Liver (tissue), 9 donors: ENCODE results near the gene B3GALNT2. TPM values are rescaled to one million over a fixed set of nuclear protein-coding genes. Genes with fewer than 3 reads are reported as not detected.
A peak's percentile ranks its signal among the peaks of the same experiment; 100 is the strongest.

Experiments used
- DNase-seq: peaks from one replicate; pipeline ENCODE4 v3.0.0-alpha.2; 2017; ENCODE audit warnings: low spot score
- H3K27ac ChIP-seq, 2 donors: one replicate each; pipeline ENCODE4 v1.7.0; 2013; ENCODE audit warnings: inconsistent platforms in 2 of 2, low read length in 2 of 2, control low read depth in 1 of 2, low read depth in 1 of 2, mild to moderate bottlenecking in 1 of 2
- H3K27me3 ChIP-seq, 4 donors: one replicate each; pipeline versions ENCODE4 v1.6.1 to v1.7.0; 2013; ENCODE audit warnings: low read length in 3 of 4, inconsistent platforms in 1 of 4, mild to moderate bottlenecking in 1 of 4, moderate library complexity in 1 of 4; ENCODE audit not compliant: control insufficient read depth in 4 of 4, insufficient read depth in 4 of 4
- H3K36me3 ChIP-seq, 4 donors: one replicate each; pipeline versions ENCODE4 v1.6.1 to v1.7.0; 2013; ENCODE audit warnings: low read length in 3 of 4, mild to moderate bottlenecking in 3 of 4, low read depth in 1 of 4, moderate library complexity in 1 of 4; ENCODE audit not compliant: control insufficient read depth in 4 of 4, insufficient read depth in 3 of 4
- H3K4me1 ChIP-seq, 4 donors: one replicate each; pipeline versions ENCODE4 v1.6.1 to v1.7.0; 2013; ENCODE audit warnings: low read length in 3 of 4, mild to moderate bottlenecking in 3 of 4, moderate library complexity in 1 of 4; ENCODE audit not compliant: control insufficient read depth in 4 of 4, insufficient read depth in 4 of 4
- H3K4me3 ChIP-seq, 3 donors: one replicate each; pipeline versions ENCODE4 v1.6.1 to v1.7.0; 2013; ENCODE audit warnings: low read length in 3 of 3, control low read depth in 1 of 3, low read depth in 1 of 3, mild to moderate bottlenecking in 1 of 3
- H3K9ac ChIP-seq, 2 donors: one replicate each; pipeline ENCODE4 v1.7.0; 2013; ENCODE audit warnings: low read length in 2 of 2, mild to moderate bottlenecking in 2 of 2, moderate library complexity in 2 of 2, control low read depth in 1 of 2, low read depth in 1 of 2
- H3K9me3 ChIP-seq, 4 donors: one replicate each; pipeline versions ENCODE4 v1.6.1 to v1.7.0; 2013; ENCODE audit warnings: low read length in 3 of 4; ENCODE audit not compliant: control insufficient read depth in 4 of 4
- EGR1 ChIP-seq, 2 donors: IDR thresholded peaks; 2 replicates each; pipeline ENCODE4 v1.6.1; 2016 to 2018; ENCODE audit warnings: antibody characterized with exemption in 2 of 2, low read depth in 2 of 2
- FOXA1 ChIP-seq: IDR thresholded peaks from 2 replicates; pipeline ENCODE4 v1.6.1; 2016; ENCODE audit warnings: antibody characterized with exemption
- FOXA2 ChIP-seq: IDR thresholded peaks from 2 replicates; pipeline ENCODE4 v1.6.1; 2016; ENCODE audit warnings: antibody characterized with exemption
- GABPA ChIP-seq, 2 donors: IDR thresholded peaks in 1 of 2; conservative IDR thresholded peaks in 1 of 2; 2 replicates each; pipeline ENCODE4 v1.6.1; 2016; ENCODE audit warnings: antibody characterized with exemption in 2 of 2, mild to moderate bottlenecking in 1 of 2, moderate library complexity in 1 of 2
- HNF4A ChIP-seq, 2 donors: conservative IDR thresholded peaks; 2 replicates each; pipeline ENCODE4 v1.6.1; 2016; ENCODE audit warnings: antibody characterized with exemption in 2 of 2, mild to moderate bottlenecking in 2 of 2
- HNF4G ChIP-seq: IDR thresholded peaks from 2 replicates; pipeline ENCODE4 v1.6.1; 2016; ENCODE audit warnings: antibody characterized with exemption
- JUND ChIP-seq, 2 donors: IDR thresholded peaks; 2 replicates each; pipeline ENCODE4 v1.6.1; 2016; ENCODE audit warnings: antibody characterized with exemption in 2 of 2
- NR2F2 ChIP-seq: IDR thresholded peaks from 2 replicates; pipeline ENCODE4 v1.6.1; 2016; ENCODE audit warnings: antibody characterized with exemption
- RAD21 ChIP-seq, 2 donors: IDR thresholded peaks; 2 replicates each; pipeline ENCODE4 v1.6.1; 2016; ENCODE audit warnings: antibody characterized with exemption in 2 of 2, mild to moderate bottlenecking in 2 of 2
- SP1 ChIP-seq: IDR thresholded peaks from 2 replicates; pipeline ENCODE4 v1.6.1; 2018; ENCODE audit warnings: antibody characterized with exemption, mild to moderate bottlenecking
- TAF1 ChIP-seq: conservative IDR thresholded peaks from 2 replicates; pipeline ENCODE4 v1.6.1; 2016; ENCODE audit warnings: antibody characterized with exemption, mild to moderate bottlenecking
- YY1 ChIP-seq: IDR thresholded peaks from 2 replicates; pipeline ENCODE4 v1.6.1; 2016; ENCODE audit warnings: antibody characterized with exemption, mild to moderate bottlenecking
- WGBS: extraction: QIAGEN DNeasy Blood & Tissue Kit; methylation state at CpG from one replicate; pipeline ENCODE4 v1.1.7; 2013; 5-methylcytosine and 5-hydroxymethylcytosine counted together
- polyA plus RNA-seq, 2 donors: library from polyadenylated mRNA; stranded (reverse) in 1 of 2; unstranded in 1 of 2; fragments of 200-250 nt in 1 of 2; fragments of >200 nt in 1 of 2; fragmentation: Nextera tagmentation in 1 of 2; extraction: Ambion mirVana in 1 of 2; gene quantifications; one replicate each; pipeline versions ENCODE4 v1.2.1 to v1.2.3, GENCODE V29; 2013 to 2015
- total RNA-seq, 2 donors: library from RNA; depleted of rRNA; stranded (reverse); fragments of >200 nt; gene quantifications; one replicate each; pipeline ENCODE4 v1.2.3, GENCODE V29; 2014
- TF ChIP-seq, protein P1 (sequence below): IDR thresholded peaks from 2 replicates; pipeline ENCODE4 v1.6.1; 2016; ENCODE audit warnings: antibody characterized with exemption
- TF ChIP-seq, protein P2 (sequence below): IDR thresholded peaks from 2 replicates; pipeline ENCODE4 v1.6.1; 2016; ENCODE audit warnings: antibody characterized with exemption
- TF ChIP-seq, protein P3 (sequence below): IDR thresholded peaks from 2 replicates; pipeline ENCODE4 v1.6.1; 2016; ENCODE audit warnings: antibody characterized with exemption
- TF ChIP-seq, protein P4 (sequence below): IDR thresholded peaks from 2 replicates; pipeline ENCODE4 v1.6.1; 2016; ENCODE audit warnings: antibody characterized with exemption, mild to moderate bottlenecking
- donor health status: healthy.
- donor health status: healthy.
- donor health status: healthy.
- donor health status: healthy.
- donor health status: healthy.

The B3GALNT2 gene
- total and polyA plus RNA-seq, 4 donors = 2.3 to 20.7 (median 7.1) TPM

DNA sequence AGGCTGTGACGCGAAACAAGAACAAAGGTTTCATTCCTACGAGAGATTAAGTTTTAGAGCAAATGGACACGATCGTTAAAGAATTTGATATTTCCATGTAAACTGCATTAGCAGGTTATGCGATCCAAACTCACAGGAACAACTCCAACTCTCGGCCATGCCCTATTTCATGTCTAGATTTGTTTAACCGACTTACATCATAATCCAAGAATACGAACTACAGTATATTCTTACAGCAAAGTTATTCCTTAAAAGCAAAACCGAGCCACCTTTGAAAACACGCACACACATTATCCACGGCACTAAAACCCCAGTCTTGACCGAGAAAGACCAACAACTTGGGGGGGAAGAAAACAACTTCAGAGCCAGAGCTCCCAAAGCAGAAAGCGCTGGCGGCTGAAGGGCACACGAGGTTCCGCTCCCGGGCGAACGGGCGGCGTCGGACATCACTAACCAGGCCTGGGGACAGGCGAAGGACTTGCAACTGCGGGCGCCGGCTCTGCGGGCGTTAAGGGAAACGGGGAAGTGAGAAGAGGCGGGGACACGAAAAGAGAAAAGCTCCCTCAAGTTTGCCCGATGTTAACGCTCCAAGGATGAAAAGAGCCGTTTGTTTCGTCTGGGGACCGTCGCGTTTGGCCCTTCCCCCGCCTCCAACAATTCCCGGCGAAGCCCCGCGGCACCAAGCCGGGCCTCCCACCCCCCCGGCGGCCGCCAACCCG is 690 bp downstream of the B3GALNT2 start:
- peak overlapping the region; percentile 57 to 92 (median 77) for H3K4me3 ChIP-seq
- H3K4me1 ChIP-seq = peaks cover 4 to 17% (median 8%) of the 10 kb centered on the region in 4 donors
- no peaks in the 10 kb centered on the region for H3K27me3 ChIP-seq
- TF ChIP-seq SP1 = no peak
- TF ChIP-seq, protein P1, sequence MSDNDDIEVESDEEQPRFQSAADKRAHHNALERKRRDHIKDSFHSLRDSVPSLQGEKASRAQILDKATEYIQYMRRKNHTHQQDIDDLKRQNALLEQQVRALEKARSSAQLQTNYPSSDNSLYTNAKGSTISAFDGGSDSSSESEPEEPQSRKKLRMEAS = no peak
- WGBS = under 1% methylated on average over 49 of the region's 49 CpGs
- H3K9ac ChIP-seq = peak overlapping the region; percentile 73 to 80
- H3K27ac ChIP-seq = peak overlapping the region; percentile 87 to 93
- no peaks in the 10 kb centered on the region for H3K9me3 ChIP-seq
- no peaks in the 10 kb centered on the region for H3K36me3 ChIP-seq
- peak; percentile 66 for DNase-seq

DNA sequence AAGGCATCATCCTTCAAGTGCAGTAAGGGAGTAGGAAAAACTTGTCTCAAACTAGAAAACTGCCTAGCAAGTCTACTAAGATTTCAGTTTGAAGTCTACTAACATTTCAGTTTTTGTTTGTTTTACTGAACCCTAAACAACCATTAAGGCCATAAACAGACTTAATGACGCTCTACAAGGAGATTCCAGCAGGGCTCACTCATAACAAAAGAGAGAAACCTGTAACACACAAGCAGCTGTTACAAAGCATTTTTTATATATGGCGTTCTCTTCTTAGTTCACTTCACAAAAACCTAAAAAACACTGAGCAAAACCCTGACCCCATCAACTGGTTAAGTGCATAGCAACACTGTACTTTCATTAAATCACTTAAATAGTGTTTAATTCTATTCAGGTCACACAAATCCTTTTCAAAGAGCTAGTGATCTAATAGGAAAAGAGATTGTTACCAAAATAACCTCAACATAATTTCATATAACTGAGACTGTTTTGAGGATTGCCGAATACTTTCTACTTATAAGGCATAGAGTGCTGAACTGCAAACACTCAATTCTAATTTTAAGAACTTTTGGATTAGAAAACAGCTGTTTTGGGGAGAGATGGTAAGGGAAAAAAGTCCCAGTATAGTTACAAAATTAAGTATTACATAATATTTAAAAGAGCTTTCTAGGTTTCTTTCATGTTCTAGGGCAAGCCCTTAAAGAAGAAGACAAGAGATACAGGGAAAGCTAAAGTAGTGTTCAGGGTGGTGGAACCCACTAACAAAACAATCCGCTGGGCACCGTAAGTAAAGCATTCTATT is 1.4 kb downstream of the B3GALNT2 start:
- Histone ChIP-seq H3K4me1 (peaks cover 4 to 17% (median 8%) of the 10 kb centered on the region in 4 donors), H3K9me3 (no peaks in the 10 kb centered on the region), H3K36me3 (no peaks in the 10 kb centered on the region), H3K9ac (peak overlapping the region; percentile 73 to 80), H3K4me3 (peak overlapping the region; percentile 57 to 92 (median 77)), H3K27me3 (no peaks in the 10 kb centered on the region), H3K27ac (peak overlapping the region; percentile 87 to 93)
- no peak for DNase-seq
- 32% methylated on average over 5 of the region's 5 CpGs for WGBS
- no peak for TF ChIP-seq EGR1 (IDR thresholded peaks at IDR 0.05; ENCODE audit: low read depth in 2 of 2)
- TF ChIP-seq, protein P2, sequence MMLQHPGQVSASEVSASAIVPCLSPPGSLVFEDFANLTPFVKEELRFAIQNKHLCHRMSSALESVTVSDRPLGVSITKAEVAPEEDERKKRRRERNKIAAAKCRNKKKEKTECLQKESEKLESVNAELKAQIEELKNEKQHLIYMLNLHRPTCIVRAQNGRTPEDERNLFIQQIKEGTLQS = no peak
- TF ChIP-seq, protein P3, sequence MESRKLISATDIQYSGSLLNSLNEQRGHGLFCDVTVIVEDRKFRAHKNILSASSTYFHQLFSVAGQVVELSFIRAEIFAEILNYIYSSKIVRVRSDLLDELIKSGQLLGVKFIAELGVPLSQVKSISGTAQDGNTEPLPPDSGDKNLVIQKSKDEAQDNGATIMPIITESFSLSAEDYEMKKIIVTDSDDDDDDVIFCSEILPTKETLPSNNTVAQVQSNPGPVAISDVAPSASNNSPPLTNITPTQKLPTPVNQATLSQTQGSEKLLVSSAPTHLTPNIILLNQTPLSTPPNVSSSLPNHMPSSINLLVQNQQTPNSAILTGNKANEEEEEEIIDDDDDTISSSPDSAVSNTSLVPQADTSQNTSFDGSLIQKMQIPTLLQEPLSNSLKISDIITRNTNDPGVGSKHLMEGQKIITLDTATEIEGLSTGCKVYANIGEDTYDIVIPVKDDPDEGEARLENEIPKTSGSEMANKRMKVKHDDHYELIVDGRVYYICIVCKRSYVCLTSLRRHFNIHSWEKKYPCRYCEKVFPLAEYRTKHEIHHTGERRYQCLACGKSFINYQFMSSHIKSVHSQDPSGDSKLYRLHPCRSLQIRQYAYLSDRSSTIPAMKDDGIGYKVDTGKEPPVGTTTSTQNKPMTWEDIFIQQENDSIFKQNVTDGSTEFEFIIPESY = no peak
- no peak for TF ChIP-seq TAF1
- no peak for TF ChIP-seq YY1
- no peak for TF ChIP-seq NR2F2
- no peak for TF ChIP-seq RAD21 (IDR thresholded peaks at IDR 0.05)
- no peak for TF ChIP-seq HNF4G
- no peak for TF ChIP-seq FOXA2
- TF ChIP-seq, protein P1 = no peak
- no peak for TF ChIP-seq HNF4A (conservative IDR thresholded peaks at IDR 0.05)

DNA sequence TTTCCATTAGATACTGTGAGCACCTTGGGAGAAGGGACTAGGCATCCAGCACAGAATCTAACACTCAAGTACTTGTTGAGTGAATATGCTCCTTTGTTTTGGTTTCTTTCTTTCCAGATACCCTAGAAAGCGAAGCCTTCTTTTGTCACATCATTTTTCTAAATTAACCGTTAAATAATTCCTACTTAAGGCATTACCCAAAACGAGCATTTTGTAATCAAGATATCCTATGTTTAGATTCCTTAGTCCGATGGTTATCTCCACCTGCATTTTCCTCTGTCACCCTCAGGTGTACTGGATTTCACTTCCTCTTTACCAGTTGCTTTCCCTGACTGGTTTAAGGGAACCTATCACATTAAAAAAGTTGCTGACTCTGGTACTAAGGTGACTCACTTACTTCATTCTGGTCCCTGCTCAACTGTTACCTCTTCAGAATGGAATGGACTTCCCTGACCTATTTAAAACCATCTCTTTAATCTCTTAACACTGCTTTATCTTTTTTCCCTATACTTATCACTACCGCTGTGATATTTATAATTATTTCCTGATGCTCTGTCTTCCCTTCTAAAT is 3.2 kb downstream of the B3GALNT2 start:
- no peak overlapping the region for H3K9ac ChIP-seq
- no peak overlapping the region for H3K27ac ChIP-seq
- WGBS = 91% methylated on average over 5 of the region's 5 CpGs
- H3K36me3 ChIP-seq = no peaks in the 10 kb centered on the region
- no peaks in the 10 kb centered on the region for H3K9me3 ChIP-seq
- H3K27me3 ChIP-seq = no peaks in the 10 kb centered on the region
- no peak overlapping the region for H3K4me3 ChIP-seq
- no peak for DNase-seq
- peaks cover 4 to 17% (median 8%) of the 10 kb centered on the region in 4 donors for H3K4me1 ChIP-seq
- TF ChIP-seq JUND (IDR thresholded peaks at IDR 0.05) (no peak), HNF4G (no peak), YY1 (no peak), GABPA (IDR thresholded peaks at IDR 0.05 in 1 of 2, conservative IDR thresholded peaks at IDR 0.05 in 1 of 2) (no peak), TAF1 (no peak), FOXA1 (no peak), NR2F2 (no peak), SP1 (no peak)
- TF ChIP-seq, protein P3 = no peak
- TF ChIP-seq, protein P1 = no peak
- TF ChIP-seq, protein P4, sequence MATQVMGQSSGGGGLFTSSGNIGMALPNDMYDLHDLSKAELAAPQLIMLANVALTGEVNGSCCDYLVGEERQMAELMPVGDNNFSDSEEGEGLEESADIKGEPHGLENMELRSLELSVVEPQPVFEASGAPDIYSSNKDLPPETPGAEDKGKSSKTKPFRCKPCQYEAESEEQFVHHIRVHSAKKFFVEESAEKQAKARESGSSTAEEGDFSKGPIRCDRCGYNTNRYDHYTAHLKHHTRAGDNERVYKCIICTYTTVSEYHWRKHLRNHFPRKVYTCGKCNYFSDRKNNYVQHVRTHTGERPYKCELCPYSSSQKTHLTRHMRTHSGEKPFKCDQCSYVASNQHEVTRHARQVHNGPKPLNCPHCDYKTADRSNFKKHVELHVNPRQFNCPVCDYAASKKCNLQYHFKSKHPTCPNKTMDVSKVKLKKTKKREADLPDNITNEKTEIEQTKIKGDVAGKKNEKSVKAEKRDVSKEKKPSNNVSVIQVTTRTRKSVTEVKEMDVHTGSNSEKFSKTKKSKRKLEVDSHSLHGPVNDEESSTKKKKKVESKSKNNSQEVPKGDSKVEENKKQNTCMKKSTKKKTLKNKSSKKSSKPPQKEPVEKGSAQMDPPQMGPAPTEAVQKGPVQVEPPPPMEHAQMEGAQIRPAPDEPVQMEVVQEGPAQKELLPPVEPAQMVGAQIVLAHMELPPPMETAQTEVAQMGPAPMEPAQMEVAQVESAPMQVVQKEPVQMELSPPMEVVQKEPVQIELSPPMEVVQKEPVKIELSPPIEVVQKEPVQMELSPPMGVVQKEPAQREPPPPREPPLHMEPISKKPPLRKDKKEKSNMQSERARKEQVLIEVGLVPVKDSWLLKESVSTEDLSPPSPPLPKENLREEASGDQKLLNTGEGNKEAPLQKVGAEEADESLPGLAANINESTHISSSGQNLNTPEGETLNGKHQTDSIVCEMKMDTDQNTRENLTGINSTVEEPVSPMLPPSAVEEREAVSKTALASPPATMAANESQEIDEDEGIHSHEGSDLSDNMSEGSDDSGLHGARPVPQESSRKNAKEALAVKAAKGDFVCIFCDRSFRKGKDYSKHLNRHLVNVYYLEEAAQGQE = no peak
